HG02642 (cell line): ENCODE results near the gene TAS2R5.
"Not testable (repeated sequence)": the region's sequence is repeated elsewhere in the genome, so short reads cannot be mapped to it uniquely, and the experiment has no call there.

Source experiments
- ATAC-seq: cut with Tn5 transposase; IDR thresholded peaks from one replicate; pipeline ENCODE4 v1.9.1; 2021; ENCODE audit warnings: mild to moderate bottlenecking; ENCODE audit not compliant: unreplicated experiment, poor library complexity

The TAS2R5 gene

GRCh38 chr7:141789917-141790316 is at the start of gene TAS2R5:
TSS of gene TAS2R5 (plus strand) at chr7:141790217. CDS start at chr7:141790362, 145 bp downstream.
- no peak for ATAC-seq

DNA sequence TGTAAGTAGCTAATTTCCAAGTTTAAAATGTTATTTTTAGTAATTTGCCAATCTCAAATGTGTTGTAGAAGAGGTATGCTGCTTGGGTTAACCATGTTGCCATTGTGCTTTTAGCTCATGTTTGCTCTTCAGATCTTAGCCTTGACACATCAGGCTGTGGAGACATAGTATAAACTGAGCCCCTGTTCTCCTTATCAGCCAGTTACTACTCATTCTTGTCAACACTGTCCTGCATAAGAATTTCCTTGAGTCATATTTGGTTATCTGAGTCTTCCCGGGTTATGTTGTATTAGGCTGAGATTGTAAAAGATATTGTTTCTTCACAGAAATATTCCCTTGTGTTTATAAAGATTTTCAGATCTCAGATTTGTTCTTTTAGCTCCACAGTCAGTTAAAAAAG is 47.8 kb upstream of the TAS2R5 start:
- ATAC-seq: no peak

DNA sequence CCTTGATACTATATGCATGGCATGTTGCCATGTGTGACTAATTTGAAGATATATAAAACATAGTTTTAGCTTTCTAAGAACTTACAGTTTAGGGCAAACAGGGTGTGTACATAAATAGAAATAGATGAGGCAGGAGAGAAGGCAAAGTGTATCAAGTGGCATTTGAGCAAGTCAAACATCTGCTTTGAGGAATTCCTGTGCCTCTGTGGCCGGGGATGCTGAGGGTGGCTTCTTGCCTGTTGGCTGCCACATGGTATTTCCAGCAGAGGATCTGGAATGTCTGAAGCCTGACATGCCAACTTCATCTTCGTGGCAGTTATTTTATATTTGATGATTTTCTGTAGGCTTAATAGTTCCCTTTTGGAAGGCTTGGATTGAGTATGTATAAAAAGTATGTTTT is 45.9 kb upstream of the TAS2R5 start:
- ATAC-seq: no peak

GRCh38 chr7:141748396-141748795 is 41.6 kb upstream of the TAS2R5 start:
- no peak for ATAC-seq

GRCh38 chr7:141751904-141752303 is 38.1 kb upstream of the TAS2R5 start:
- not testable (repeated sequence) for ATAC-seq

DNA sequence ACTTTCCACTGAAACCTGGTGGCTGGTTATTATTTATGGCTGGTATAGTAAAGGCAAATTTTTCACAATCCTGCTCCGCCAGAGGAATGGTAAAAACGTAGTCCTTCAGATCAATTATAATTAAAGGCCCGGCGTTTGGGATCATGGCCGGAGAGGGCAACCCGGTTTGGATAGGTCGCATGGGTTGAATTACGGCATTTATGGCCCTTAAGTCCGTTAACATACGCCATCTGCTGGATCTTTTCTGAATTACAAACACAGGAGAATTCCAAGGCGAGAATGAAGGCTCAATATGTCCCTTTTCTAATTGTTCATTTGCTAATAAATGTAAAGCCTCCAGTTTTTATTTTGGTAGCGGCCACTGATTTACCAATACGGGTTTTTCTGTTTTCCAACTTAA is 37.4 kb upstream of the TAS2R5 start:
- no peak for ATAC-seq

GRCh38 chr7:141754939-141755338 is 35.1 kb upstream of the TAS2R5 start:
- no peak for ATAC-seq

GRCh38 chr7:141763797-141764196 is 26.2 kb upstream of the TAS2R5 start, which contains the start of gene TAS2R3:
TSS of gene TAS2R3 (plus strand) at chr7:141764097. CDS start at chr7:141764159, 62 bp downstream.
- no peak for ATAC-seq

GRCh38 chr7:141770083-141770583 is 19.9 kb upstream of the TAS2R5 start:
- ATAC-seq: not testable (repeated sequence)

DNA sequence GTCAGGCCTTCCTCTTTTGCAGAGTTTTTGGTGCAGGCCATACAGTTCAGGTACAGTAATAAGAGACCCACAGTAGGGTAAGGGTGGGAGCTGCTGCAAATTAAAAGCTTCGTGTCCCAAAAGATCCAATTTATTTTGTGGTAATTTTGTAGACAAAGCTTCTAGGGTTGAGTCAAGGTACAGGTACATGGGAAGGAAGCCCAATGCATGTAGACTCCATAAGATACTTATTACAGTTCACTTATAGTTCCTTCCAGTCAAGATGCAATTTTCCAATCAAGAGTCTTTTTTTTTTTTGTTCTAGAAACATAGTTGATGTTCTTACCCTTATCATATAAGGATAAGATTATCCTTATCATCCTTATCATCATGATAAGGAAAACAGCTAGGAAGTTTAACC is 13.6 kb upstream of the TAS2R5 start, which contains the start of gene TAS2R4:
Gene TAS2R4 (plus strand): TSS at position 301 of the 400 bp plus-strand sequence. CDS start 1,815 bp downstream, outside the sequence.
- no peak for ATAC-seq

DNA sequence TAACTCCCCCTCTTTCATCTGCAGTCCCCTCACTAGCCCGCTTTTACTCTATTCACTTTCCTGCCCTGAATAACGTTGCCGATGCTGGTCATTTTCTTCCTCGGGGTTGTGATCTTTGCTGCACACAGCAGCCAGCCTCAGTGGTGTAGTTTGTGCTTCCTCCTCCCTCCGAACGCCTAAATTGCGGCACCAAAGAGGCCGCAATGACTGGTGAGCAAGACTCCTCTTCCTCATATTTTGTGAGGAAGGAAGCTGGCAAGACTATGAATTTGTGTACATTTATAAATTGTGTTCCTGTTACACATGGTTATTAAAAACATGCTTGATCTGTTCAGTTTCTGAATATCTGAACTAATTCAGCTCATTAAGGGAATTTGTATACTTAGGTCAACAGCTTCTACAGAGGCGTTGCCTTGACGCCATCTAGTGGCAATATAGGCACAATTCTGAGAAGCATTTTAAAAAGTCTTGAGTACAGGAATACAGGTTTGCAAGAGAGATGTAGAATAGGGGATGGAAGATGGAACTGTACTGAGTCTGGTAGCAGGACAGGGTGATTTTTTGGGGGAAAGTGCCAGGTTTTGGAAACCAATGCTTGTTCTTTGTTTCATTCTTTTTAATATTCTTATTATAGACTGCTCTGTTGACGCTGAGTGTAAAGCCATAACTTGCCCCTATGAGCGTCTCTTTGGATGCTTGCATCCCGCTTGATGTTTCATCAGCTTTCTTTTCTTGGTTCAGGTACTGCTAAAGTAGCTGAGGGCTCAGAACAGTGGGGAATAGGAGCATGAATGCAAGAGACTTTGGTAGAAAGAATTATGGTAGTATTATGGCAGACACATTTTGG is 4.1 kb upstream of the TAS2R5 start:
- no peak for ATAC-seq

DNA sequence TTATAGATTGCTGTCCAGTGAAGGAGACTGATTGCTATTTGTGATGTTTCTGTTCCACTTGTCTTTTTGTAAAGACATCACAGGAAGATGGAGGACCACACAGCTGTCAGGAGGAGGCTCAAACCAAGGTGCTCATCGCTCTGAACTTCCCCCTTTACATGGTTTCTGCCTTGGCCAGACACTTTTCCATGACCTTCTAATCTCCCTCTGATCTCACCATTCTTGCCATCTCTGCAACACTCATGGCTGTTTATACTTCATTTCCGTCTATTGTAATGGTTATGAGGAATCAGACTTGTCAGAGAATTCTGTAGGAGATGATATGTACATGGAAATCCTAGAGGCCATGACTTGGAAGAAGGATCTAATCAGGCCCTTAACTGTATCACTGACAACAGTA is 1.7 kb upstream of the TAS2R5 start:
- ATAC-seq: no peak

DNA sequence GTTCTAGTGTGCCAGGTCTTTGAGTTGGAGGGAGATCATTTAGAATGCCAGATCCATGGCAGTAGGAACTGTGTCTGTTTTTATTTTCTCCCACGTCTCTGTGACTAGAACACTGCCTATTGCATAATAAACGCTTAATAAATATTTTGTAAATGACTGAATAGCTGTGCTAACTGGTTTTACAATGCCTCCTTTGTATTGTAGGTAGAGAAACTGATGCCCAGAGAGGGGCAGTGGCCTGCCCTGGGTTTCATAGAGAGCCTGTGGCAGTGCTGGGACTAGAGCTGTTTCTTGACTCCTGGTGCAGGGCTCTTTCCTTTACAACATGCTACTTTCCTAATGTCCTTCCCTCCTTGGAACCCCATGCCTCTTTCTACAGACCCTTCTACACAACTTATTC is 2.5 kb downstream of the TAS2R5 start:
- no peak for ATAC-seq

DNA sequence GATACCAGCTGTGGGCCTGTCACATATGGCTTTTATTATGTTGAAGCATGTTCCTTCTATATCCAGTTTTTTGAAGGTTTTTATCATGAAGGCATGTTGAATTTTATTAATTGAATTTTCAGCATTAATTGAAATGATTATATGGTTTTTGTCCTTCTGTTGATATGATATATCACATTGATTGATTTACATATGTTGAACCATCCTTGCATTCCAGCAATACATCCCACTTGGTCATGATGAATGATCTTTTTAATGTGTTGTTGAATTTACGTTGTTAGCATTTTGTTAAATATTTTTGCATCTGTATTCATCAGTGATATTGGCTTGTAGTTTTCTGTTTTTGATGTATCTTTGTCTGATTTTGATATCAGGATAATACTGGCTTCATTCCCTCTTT is 30.1 kb downstream of the TAS2R5 start:
- ATAC-seq: no peak

DNA sequence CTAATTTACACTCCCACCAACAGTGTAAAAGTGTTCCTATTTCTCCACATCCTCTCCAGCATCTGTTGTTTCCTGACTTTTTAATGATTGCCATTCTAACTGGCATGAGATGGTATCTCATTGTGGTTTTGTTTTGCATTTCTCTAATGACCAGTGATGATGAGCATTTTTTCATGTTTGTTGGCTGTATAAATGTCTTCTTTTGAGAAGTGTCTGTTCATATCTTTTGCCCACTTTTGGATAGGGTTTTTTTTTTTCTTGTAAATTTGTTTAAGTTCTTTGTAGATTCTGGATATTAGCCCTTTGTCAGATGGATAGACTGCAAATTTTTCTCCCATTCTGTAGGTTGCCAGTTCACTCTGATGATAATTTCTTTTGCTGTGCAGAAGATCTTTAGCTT is 32.4 kb downstream of the TAS2R5 start:
- ATAC-seq: not testable (repeated sequence)

DNA sequence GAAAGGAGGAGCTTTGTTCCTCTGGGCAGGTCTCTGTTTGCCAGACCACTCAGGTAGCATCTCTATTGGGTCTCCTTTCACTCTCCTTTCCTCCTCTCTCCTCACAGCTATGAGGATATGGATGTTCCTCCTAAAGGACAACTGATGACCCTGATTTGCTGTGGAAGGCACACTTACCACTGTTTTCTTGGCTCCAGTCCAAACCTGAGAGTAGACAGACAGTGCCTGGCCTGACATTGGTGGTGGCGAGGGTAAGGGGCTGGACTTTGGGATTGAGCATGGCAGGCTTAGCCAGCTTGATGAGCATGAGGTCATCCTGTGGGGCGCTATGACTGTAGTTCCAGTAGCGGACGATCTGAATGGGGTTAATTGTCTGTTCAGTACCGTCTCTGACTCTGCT is 47.7 kb downstream of the TAS2R5 start:
- no peak for ATAC-seq

GRCh38 chr7:141838581-141838980 is 48.6 kb downstream of the TAS2R5 start:
- ATAC-seq: no peak

GRCh38 chr7:141839256-141839655 is 49.2 kb downstream of the TAS2R5 start:
- no peak for ATAC-seq

DNA sequence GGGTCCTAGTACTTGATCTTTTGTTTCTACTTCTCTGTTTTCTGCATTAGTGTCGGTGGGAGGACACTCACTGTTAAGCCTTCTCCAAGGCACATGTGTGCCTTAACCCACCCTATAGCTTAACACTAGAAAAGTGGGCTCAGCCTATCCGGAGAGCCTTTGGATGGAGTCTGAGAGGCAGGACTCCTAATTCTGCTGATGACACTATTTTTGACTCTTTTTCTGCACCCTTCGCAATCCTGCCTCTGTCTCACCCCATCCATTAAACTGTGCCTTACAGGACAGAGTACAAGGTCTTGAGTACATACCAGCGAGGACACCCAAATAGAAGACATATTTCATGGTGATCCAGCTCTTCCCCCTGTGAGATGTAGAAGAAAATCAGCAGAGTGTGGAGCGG is 50.7 kb downstream of the TAS2R5 start:
- ATAC-seq: no peak
